SK-N-SH (cell line): Measurements from ENCODE around the gene FAM43B. TPM values are rescaled to one million over a fixed set of nuclear protein-coding genes. Genes with fewer than 3 reads are reported as not detected.
A peak's percentile ranks its signal among the peaks of the same experiment; 100 is the strongest.

Experiments used
- CTCF ChIA-PET: fragments of 300-600, 350-600 bp; formaldehyde crosslinking; extraction: SDS; loops from one replicate; lab custom pipeline; 2021; lab: Yijun Ruan, JAX
- POLR2A ChIA-PET: fragments of 350-600 bp; sonication (Branson Sonifier 250); formaldehyde crosslinking; extraction: SDS; loops from one replicate; lab custom pipeline; 2020; ENCODE audit warnings: antibody characterized with exemption, inconsistent platforms; lab: Yijun Ruan, JAX
- DNase-seq: peaks from one replicate; pipeline ENCODE4 v3.0.0; 2012
- H2AFZ ChIP-seq: fragments of 200-600 bp; sonication (generic); 2 replicates; pipeline ENCODE4 v1.8.1; 2016; ENCODE audit warnings: antibody characterized with exemption, mild to moderate bottlenecking, low read depth
- H3F3A ChIP-seq: fragments of 200-600 bp; sonication (generic); replicated peaks from 2 replicates; pipeline ENCODE3; 2016; ENCODE audit warnings: antibody characterized with exemption, mild to moderate bottlenecking; ENCODE audit not compliant: insufficient read depth
- H3K27ac ChIP-seq, 2 experiments: fragments of 200-500 bp in 1 of 2; fragments of 200-600 bp in 1 of 2; sonication (Bioruptor generic) in 1 of 2; sonication (generic), shearing (Covaris generic) in 1 of 2; 2 replicates each; pipeline versions ENCODE4 v1.5.1 to v1.6.1; 2014 to 2016; ENCODE audit warnings: low read depth in 2 of 2, inconsistent platforms in 1 of 2, low read length in 1 of 2, mild to moderate bottlenecking in 1 of 2, mixed read lengths in 1 of 2
- H3K27me3 ChIP-seq: fragments of 200-600 bp; sonication (generic), shearing (Covaris generic); 2 replicates; pipeline ENCODE4 v1.6.1; 2016; ENCODE audit warnings: mixed run types; ENCODE audit not compliant: insufficient read depth
- H3K36me3 ChIP-seq, 2 experiments: fragments of 200-500 bp in 1 of 2; fragments of 200-600 bp in 1 of 2; sonication (Bioruptor generic) in 1 of 2; sonication (generic) in 1 of 2; replicated peaks in 1 of 2; 2 replicates each; pipeline versions ENCODE3 to v1.5.1; 2014 to 2016; ENCODE audit warnings: low read length in 1 of 2, mild to moderate bottlenecking in 1 of 2; ENCODE audit not compliant: insufficient read depth in 2 of 2, control insufficient read depth in 1 of 2
- H3K4me1 ChIP-seq, 2 experiments: fragments of 200-500 bp in 1 of 2; fragments of 200-600 bp in 1 of 2; sonication (Bioruptor generic) in 1 of 2; sonication (generic), shearing (Covaris generic) in 1 of 2; 2 replicates each; pipeline versions ENCODE4 v1.5.1 to v1.6.1; 2014 to 2016; ENCODE audit warnings: low read depth in 1 of 2, low read length in 1 of 2, mixed run types in 1 of 2; ENCODE audit not compliant: insufficient read depth in 2 of 2, control insufficient read depth in 1 of 2
- H3K4me2 ChIP-seq: fragments of 200-600 bp; sonication (generic), shearing (Covaris generic); 2 replicates; pipeline ENCODE4 v1.6.1; 2017; ENCODE audit warnings: mixed run types
- H3K4me3 ChIP-seq, 2 experiments: fragments of 200-500 bp in 1 of 2; fragments of 200-600 bp in 1 of 2; sonication (Bioruptor generic) in 1 of 2; sonication (generic), shearing (Covaris generic) in 1 of 2; 2 replicates each; pipeline versions ENCODE4 v1.5.1 to v1.8.1; 2014 to 2016; ENCODE audit warnings: low read depth in 2 of 2, inconsistent platforms in 1 of 2, low read length in 1 of 2, mild to moderate bottlenecking in 1 of 2, mixed read lengths in 1 of 2, moderate library complexity in 1 of 2
- H3K79me2 ChIP-seq: fragments of 200-600 bp; sonication (generic); 2 replicates; pipeline ENCODE4 v1.8.1; 2017; ENCODE audit warnings: mild to moderate bottlenecking; ENCODE audit not compliant: insufficient read depth
- H3K9ac ChIP-seq: fragments of 200-600 bp; sonication (generic); 2 replicates; pipeline ENCODE4 v1.6.1; 2017; ENCODE audit warnings: mixed run types
- H3K9me2 ChIP-seq: fragments of 200-600 bp; sonication (generic); 2 replicates; pipeline ENCODE4 v1.6.1; 2017; ENCODE audit warnings: mixed run types
- H3K9me3 ChIP-seq: fragments of 200-600 bp; sonication (generic); 2 replicates; pipeline ENCODE4 v1.6.1; 2017; ENCODE audit warnings: mixed run types, mild to moderate bottlenecking, moderate library complexity
- H4K20me1 ChIP-seq: fragments of 200-600 bp; sonication (generic); 2 replicates; pipeline ENCODE4 v1.6.1; 2017; ENCODE audit warnings: mild to moderate bottlenecking, mixed run types; ENCODE audit not compliant: insufficient read depth
- ELF1 ChIP-seq: IDR thresholded peaks from 2 replicates; pipeline ENCODE4 v1.4.0; 2012
- EP300 ChIP-seq, 2 experiments: IDR thresholded peaks; 2 replicates each; pipeline versions ENCODE4 v1.4.0 to v1.6.1; 2012; ENCODE audit warnings: borderline replicate concordance in 1 of 2, low read depth in 1 of 2, low read length in 1 of 2
- EZH2phosphoT487 ChIP-seq: fragments of 200-600 bp; sonication (generic); IDR thresholded peaks from 2 replicates; pipeline ENCODE4 v1.6.1; 2017; ENCODE audit warnings: low read depth, mixed run types, mild to moderate bottlenecking, antibody characterized with exemption, moderate library complexity, borderline replicate concordance
- FOSL2 ChIP-seq: IDR thresholded peaks from 2 replicates; pipeline ENCODE4 v1.4.0; 2012; ENCODE audit warnings: low read depth, mild to moderate bottlenecking, moderate library complexity, borderline replicate concordance
- GABPA ChIP-seq: IDR thresholded peaks from 2 replicates; pipeline ENCODE4 v1.4.0; 2012; ENCODE audit warnings: low read depth, mild to moderate bottlenecking
- GATA2 ChIP-seq: sonication (generic); formaldehyde crosslinking; IDR thresholded peaks from 2 replicates; pipeline ENCODE4 v1.5.0; 2020; ENCODE audit warnings: mild to moderate bottlenecking, missing genetic modification reagents
- MEF2A ChIP-seq: IDR thresholded peaks from 2 replicates; pipeline ENCODE4 v1.4.0; 2012; ENCODE audit warnings: low read depth, borderline replicate concordance
- MXI1 ChIP-seq: IDR thresholded peaks from 2 replicates; pipeline ENCODE4 v1.6.1; 2012; ENCODE audit warnings: mild to moderate bottlenecking, low read depth, low read length, improper control_type of control experiment
- NRF1 ChIP-seq: IDR thresholded peaks from 2 replicates; pipeline ENCODE4 v1.6.1; 2012; ENCODE audit warnings: low read depth, mild to moderate bottlenecking, low read length
- RAD21 ChIP-seq: IDR thresholded peaks from 2 replicates; pipeline ENCODE4 v1.6.1; 2012; ENCODE audit warnings: mild to moderate bottlenecking, low read length
- SIN3A ChIP-seq: IDR thresholded peaks from 2 replicates; pipeline ENCODE4 v1.6.1; 2012; ENCODE audit warnings: low read depth, mild to moderate bottlenecking, low read length, moderate library complexity, borderline replicate concordance
- SMC3 ChIP-seq: IDR thresholded peaks from 2 replicates; pipeline ENCODE4 v1.6.1; 2012; ENCODE audit warnings: low read depth, low read length, improper control_type of control experiment
- TAF1 ChIP-seq: IDR thresholded peaks from 2 replicates; pipeline ENCODE4 v1.6.1; 2012; ENCODE audit warnings: low read depth, mild to moderate bottlenecking, low read length, moderate library complexity, borderline replicate concordance
- TCF12 ChIP-seq: IDR thresholded peaks from 2 replicates; pipeline ENCODE4 v1.4.0; 2012
- TEAD4 ChIP-seq: IDR thresholded peaks from 2 replicates; pipeline ENCODE4 v1.4.0; 2012; ENCODE audit warnings: mild to moderate bottlenecking, borderline replicate concordance; ENCODE audit not compliant: insufficient read depth
- YY1 ChIP-seq: IDR thresholded peaks from 2 replicates; pipeline ENCODE4 v1.4.0; 2012; ENCODE audit warnings: low read depth, mild to moderate bottlenecking
- WGBS: methylation state at CpG from one replicate; pipeline ENCODE4 v1.1.6; 2017; ENCODE audit warnings: low lambda C conversion rate; 5-methylcytosine and 5-hydroxymethylcytosine counted together
- polyA plus RNA-seq, 3 experiments: library from polyadenylated mRNA; depleted of rRNA; stranded (reverse); fragments of >200 nt; gene quantifications; 2 replicates each; pipeline ENCODE4 v1.2.3, GENCODE V29; 2012
- TF ChIP-seq, protein P1 (sequence below): IDR thresholded peaks from 2 replicates; pipeline ENCODE4 v1.4.0; 2012; ENCODE audit warnings: low read depth
- TF ChIP-seq, protein P2 (sequence below): IDR thresholded peaks from 2 replicates; pipeline ENCODE4 v1.4.0; 2012; ENCODE audit warnings: low read depth, borderline replicate concordance
- TF ChIP-seq, protein P3 (sequence below): IDR thresholded peaks from 2 replicates; pipeline ENCODE4; 2012
- TF ChIP-seq, protein P4 (sequence below): fragments of 150-350 bp; IDR thresholded peaks from 2 replicates; pipeline ENCODE4 v1.6.1; 2016; ENCODE audit warnings: mild to moderate bottlenecking, low read depth, low read length
- TF ChIP-seq, protein P5 (sequence below): fragments of 150-350 bp; IDR thresholded peaks from 2 replicates; pipeline ENCODE4 v1.6.1; 2017; ENCODE audit warnings: antibody characterized with exemption, low read length, low read depth, borderline replicate concordance
- TF ChIP-seq, protein P6 (sequence below): IDR thresholded peaks from 2 replicates; pipeline ENCODE4 v1.6.1; 2012; ENCODE audit warnings: mild to moderate bottlenecking, low read depth, low read length, moderate library complexity

FAM43B gene
- polyA plus RNA-seq, 1 of the 3 experiments (the other 2 are of a cell fraction), result not detected

DNA sequence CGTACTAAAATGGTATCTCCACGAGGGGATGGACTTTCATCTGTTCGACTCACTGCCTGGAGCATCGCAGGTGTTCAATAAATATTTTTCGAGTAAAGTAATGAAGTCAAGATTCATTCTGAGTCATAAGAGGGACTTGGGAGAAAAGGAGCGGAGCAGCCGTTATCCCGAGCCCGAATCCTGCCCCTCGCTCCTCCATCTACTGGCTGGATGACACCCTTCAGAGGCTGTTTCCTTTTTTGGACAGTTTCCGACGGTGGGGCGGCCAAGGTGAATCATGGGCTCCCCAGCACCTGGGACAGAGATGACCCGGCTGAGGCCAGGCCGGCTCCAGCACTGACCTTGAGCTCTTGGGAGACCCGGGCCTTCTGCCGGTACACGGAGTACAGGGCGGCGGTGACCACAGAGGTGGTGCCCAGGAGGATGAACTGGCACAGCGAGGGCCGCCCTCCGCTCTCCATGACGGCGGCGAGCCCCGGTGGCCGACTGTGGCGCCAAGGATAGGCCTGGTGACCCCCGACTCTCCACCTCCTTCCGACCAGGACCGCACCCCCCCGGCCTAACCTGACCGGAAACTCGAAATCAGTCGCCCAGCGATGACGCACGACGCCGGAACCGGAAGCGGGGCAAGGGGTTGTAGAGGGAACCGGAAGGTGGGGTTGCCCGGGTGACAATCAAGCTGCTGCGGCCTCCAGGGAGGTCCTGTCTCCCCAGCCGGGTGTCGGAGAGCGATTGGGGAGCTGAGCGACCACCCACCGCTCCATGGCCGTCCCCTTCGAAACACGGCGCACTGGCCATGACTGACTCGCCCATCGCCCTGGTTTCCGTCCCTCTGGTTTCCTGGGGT lies 44.6 kb upstream of the FAM43B start, which contains the start of gene MUL1:
Gene MUL1 (minus strand): TSS at position 588 of the 847 bp plus-strand sequence. CDS start 127 bp downstream, at position 461.
- peaks cover 21% of the 10 kb centered on the region for H4K20me1 ChIP-seq
- CTCF ChIA-PET, result interaction anchor here (0.8 to 3.3 kb wide), 5 partner anchors 13 to 626 kb away, joined by 3 to 16 read pairs (median 3); partner anchors contain the start of gene OTUD3
- peak within 1 kb of the TSS; percentile 72 for H3K9ac ChIP-seq
- peak within 1 kb of the TSS; percentile 100 for H2AFZ ChIP-seq
- H3K9me3 ChIP-seq, result no peaks in the 10 kb centered on the region
- H3K79me2 ChIP-seq, result peaks cover 51% of the 10 kb centered on the region
- peak within 1 kb of the TSS; percentile 92 to 97 for H3K4me3 ChIP-seq
- H3F3A ChIP-seq, result no peaks in the 10 kb centered on the region
- peak within 1 kb of the TSS; percentile 67 to 70 for H3K27ac ChIP-seq
- peaks cover 0 to 7% of the 10 kb centered on the region in 2 experiments; a peak in 1 of 4 replicates for H3K4me1 ChIP-seq
- H3K9me2 ChIP-seq, result no peaks in the 10 kb centered on the region
- 1% methylated on average over 28 of the region's 58 CpGs for WGBS
- H3K36me3 ChIP-seq, result peaks cover 15 to 16% of the 10 kb centered on the region in 2 experiments
- H3K4me2 ChIP-seq, result peak within 1 kb of the TSS; percentile 96
- H3K27me3 ChIP-seq, result no peaks in the 10 kb centered on the region; the same call in 1 of the 2 replicates
- POLR2A ChIA-PET, result interaction anchor here (0.6 to 1.7 kb wide), 7 partner anchors 9 to 154 kb away, joined by 3 to 7 read pairs (median 3); partner anchors contain the start of genes CAMK2N1 and DDOST
- peak; percentile 96 for DNase-seq
- TF ChIP-seq, protein P1, sequence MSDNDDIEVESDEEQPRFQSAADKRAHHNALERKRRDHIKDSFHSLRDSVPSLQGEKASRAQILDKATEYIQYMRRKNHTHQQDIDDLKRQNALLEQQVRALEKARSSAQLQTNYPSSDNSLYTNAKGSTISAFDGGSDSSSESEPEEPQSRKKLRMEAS, result peak; percentile 81
- TF ChIP-seq FOSL2 (peak; percentile 15; the same call in 1 of the 2 replicates), SMC3 (no peak), EZH2phosphoT487 (no peak), SIN3A (no peak; the same call in 1 of the 2 replicates), TAF1 (peak; percentile 69), EP300 (IDR thresholded peaks at IDR 0.05; ENCODE audit: borderline replicate concordance in 1 of 2, low read depth in 1 of 2, low read length in 1 of 2) (no peak), ELF1 (peak; percentile 95), TEAD4 (no peak), MEF2A (no peak), GATA2 (CRISPR knock-in tag) (peak; percentile 12; the same call in 1 of the 2 replicates), NRF1 (no peak), GABPA (peak; percentile 100), MXI1 (peak; percentile 57; the same call in 1 of the 2 replicates), TCF12 (peak; percentile 9; the same call in 1 of the 2 replicates), YY1 (0 out of 2 replicates have a peak, but pooled peaks have one; percentile 17), RAD21 (no peak)
- TF ChIP-seq, protein P2, sequence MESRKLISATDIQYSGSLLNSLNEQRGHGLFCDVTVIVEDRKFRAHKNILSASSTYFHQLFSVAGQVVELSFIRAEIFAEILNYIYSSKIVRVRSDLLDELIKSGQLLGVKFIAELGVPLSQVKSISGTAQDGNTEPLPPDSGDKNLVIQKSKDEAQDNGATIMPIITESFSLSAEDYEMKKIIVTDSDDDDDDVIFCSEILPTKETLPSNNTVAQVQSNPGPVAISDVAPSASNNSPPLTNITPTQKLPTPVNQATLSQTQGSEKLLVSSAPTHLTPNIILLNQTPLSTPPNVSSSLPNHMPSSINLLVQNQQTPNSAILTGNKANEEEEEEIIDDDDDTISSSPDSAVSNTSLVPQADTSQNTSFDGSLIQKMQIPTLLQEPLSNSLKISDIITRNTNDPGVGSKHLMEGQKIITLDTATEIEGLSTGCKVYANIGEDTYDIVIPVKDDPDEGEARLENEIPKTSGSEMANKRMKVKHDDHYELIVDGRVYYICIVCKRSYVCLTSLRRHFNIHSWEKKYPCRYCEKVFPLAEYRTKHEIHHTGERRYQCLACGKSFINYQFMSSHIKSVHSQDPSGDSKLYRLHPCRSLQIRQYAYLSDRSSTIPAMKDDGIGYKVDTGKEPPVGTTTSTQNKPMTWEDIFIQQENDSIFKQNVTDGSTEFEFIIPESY, result no peak
- TF ChIP-seq, protein P3, sequence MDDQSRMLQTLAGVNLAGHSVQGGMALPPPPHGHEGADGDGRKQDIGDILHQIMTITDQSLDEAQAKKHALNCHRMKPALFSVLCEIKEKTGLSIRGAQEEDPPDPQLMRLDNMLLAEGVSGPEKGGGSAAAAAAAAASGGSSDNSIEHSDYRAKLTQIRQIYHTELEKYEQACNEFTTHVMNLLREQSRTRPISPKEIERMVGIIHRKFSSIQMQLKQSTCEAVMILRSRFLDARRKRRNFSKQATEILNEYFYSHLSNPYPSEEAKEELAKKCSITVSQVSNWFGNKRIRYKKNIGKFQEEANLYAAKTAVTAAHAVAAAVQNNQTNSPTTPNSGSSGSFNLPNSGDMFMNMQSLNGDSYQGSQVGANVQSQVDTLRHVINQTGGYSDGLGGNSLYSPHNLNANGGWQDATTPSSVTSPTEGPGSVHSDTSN, result no peak
- TF ChIP-seq, protein P4, sequence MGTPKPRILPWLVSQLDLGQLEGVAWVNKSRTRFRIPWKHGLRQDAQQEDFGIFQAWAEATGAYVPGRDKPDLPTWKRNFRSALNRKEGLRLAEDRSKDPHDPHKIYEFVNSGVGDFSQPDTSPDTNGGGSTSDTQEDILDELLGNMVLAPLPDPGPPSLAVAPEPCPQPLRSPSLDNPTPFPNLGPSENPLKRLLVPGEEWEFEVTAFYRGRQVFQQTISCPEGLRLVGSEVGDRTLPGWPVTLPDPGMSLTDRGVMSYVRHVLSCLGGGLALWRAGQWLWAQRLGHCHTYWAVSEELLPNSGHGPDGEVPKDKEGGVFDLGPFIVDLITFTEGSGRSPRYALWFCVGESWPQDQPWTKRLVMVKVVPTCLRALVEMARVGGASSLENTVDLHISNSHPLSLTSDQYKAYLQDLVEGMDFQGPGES, result no peak
- TF ChIP-seq, protein P5, sequence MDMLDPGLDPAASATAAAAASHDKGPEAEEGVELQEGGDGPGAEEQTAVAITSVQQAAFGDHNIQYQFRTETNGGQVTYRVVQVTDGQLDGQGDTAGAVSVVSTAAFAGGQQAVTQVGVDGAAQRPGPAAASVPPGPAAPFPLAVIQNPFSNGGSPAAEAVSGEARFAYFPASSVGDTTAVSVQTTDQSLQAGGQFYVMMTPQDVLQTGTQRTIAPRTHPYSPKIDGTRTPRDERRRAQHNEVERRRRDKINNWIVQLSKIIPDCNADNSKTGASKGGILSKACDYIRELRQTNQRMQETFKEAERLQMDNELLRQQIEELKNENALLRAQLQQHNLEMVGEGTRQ, result no peak
- TF ChIP-seq, protein P6, sequence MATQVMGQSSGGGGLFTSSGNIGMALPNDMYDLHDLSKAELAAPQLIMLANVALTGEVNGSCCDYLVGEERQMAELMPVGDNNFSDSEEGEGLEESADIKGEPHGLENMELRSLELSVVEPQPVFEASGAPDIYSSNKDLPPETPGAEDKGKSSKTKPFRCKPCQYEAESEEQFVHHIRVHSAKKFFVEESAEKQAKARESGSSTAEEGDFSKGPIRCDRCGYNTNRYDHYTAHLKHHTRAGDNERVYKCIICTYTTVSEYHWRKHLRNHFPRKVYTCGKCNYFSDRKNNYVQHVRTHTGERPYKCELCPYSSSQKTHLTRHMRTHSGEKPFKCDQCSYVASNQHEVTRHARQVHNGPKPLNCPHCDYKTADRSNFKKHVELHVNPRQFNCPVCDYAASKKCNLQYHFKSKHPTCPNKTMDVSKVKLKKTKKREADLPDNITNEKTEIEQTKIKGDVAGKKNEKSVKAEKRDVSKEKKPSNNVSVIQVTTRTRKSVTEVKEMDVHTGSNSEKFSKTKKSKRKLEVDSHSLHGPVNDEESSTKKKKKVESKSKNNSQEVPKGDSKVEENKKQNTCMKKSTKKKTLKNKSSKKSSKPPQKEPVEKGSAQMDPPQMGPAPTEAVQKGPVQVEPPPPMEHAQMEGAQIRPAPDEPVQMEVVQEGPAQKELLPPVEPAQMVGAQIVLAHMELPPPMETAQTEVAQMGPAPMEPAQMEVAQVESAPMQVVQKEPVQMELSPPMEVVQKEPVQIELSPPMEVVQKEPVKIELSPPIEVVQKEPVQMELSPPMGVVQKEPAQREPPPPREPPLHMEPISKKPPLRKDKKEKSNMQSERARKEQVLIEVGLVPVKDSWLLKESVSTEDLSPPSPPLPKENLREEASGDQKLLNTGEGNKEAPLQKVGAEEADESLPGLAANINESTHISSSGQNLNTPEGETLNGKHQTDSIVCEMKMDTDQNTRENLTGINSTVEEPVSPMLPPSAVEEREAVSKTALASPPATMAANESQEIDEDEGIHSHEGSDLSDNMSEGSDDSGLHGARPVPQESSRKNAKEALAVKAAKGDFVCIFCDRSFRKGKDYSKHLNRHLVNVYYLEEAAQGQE, result no peak
